GM12878 (cell line): ENCODE data around the gene CTSC. TPM values are rescaled to one million over a fixed set of nuclear protein-coding genes. Genes with fewer than 3 reads are reported as not detected.
A peak's percentile ranks its signal among the peaks of the same experiment; 100 is the strongest.

Source experiments
- BMI1 ChIP-seq: fragments of 450-650 bp; IDR thresholded peaks from 2 replicates; pipeline ENCODE4 v1.6.1; 2016; ENCODE audit warnings: mild to moderate bottlenecking, moderate library complexity, borderline replicate concordance
- CEBPB ChIP-seq, 2 experiments: fragments of 150-350 bp in 1 of 2; IDR thresholded peaks; 2 replicates each; pipeline ENCODE4 v1.6.1; 2012 to 2014; ENCODE audit warnings: low read depth in 2 of 2, low read length in 2 of 2, borderline replicate concordance in 1 of 2, inconsistent platforms in 1 of 2
- CREM ChIP-seq: IDR thresholded peaks from 2 replicates; pipeline ENCODE4 v1.6.1; 2014; ENCODE audit warnings: antibody characterized with exemption, low read depth
- ESRRA ChIP-seq: IDR thresholded peaks from 2 replicates; pipeline ENCODE4 v1.6.1; 2012; ENCODE audit warnings: mild to moderate bottlenecking, low read length, improper control_type of control experiment
- GATAD2B ChIP-seq: fragments of 450-650 bp; conservative IDR thresholded peaks from 2 replicates; pipeline ENCODE4 v1.6.1; 2017; ENCODE audit warnings: low read depth, mild to moderate bottlenecking, moderate library complexity
- HDGF ChIP-seq: fragments of 450-650 bp; IDR thresholded peaks from 2 replicates; pipeline ENCODE4 v1.6.1; 2016; ENCODE audit warnings: antibody characterized with exemption
- IRF4 ChIP-seq: IDR thresholded peaks from 2 replicates; pipeline ENCODE4 v1.6.1; 2011; ENCODE audit warnings: low read depth, low read length
- MYC ChIP-seq: IDR thresholded peaks from 2 replicates; pipeline ENCODE4 v1.6.1; 2011; ENCODE audit warnings: mild to moderate bottlenecking, low read length, moderate library complexity, inconsistent platforms; ENCODE audit not compliant: insufficient read depth, insufficient replicate concordance, insufficient read length, severe bottlenecking
- RB1 ChIP-seq: fragments of 450-650 bp; formaldehyde crosslinking; IDR thresholded peaks from 2 replicates; pipeline ENCODE4 v1.6.1; 2017; ENCODE audit warnings: mild to moderate bottlenecking, borderline replicate concordance
- RBBP5 ChIP-seq: fragments of 200-600 bp; sonication (generic); conservative IDR thresholded peaks from 2 replicates; pipeline ENCODE4 v1.6.1; 2016
- ZNF217 ChIP-seq: fragments of 450-650 bp; IDR thresholded peaks from 2 replicates; pipeline ENCODE4 v1.6.1; 2017; ENCODE audit warnings: antibody characterized with exemption, mild to moderate bottlenecking
- ZNF622 ChIP-seq: fragments of 450-650 bp; IDR thresholded peaks from 2 replicates; pipeline ENCODE4 v1.6.1; 2017; ENCODE audit warnings: mild to moderate bottlenecking, inconsistent platforms
- polyA plus RNA-seq, 11 experiments: library from polyadenylated mRNA; depleted of rRNA in 4 of 11; unstranded in 6 of 11; stranded (reverse) in 5 of 11; fragments of >200 nt; fragmentation: Nextera tagmentation in 4 of 11; fragmentation: Illumina TruSeq in 1 of 11; extraction: Ambion mirVana in 4 of 11; extraction: Trizol in 1 of 11; gene quantifications; 1 replicate in 1 of 11; 2 replicates in 10 of 11; pipeline versions ENCODE4 v1.2.1 to v1.2.3, GENCODE V29; 2011 to 2016; ENCODE audit warnings: inconsistent platforms in 2 of 11, missing spikeins in 2 of 11, low read depth in 1 of 11
- total RNA-seq, 4 experiments: library from RNA; depleted of rRNA in 3 of 4; stranded (reverse); fragments of >200 nt in 3 of 4; fragmentation: Illumina TruSeq in 1 of 4; extraction: Trizol in 1 of 4; gene quantifications; 2 replicates each; pipeline versions ENCODE4 v1.2.1 to v1.2.3, GENCODE V29; 2013 to 2021
- TF ChIP-seq, protein P1 (sequence below): IDR thresholded peaks from 2 replicates; pipeline ENCODE4 v1.6.1; 2012; ENCODE audit warnings: improper control_type of control experiment, low read depth, low read length; ENCODE audit not compliant: insufficient replicate concordance
- TF ChIP-seq, protein P2 (sequence below): fragments of 450-650 bp; IDR thresholded peaks from 2 replicates; pipeline ENCODE4 v1.6.1; 2016; ENCODE audit warnings: mild to moderate bottlenecking
- TF ChIP-seq, protein P3 (sequence below): fragments of 450-650 bp; conservative IDR thresholded peaks from 2 replicates; pipeline ENCODE4 v1.6.1; 2017; ENCODE audit warnings: mild to moderate bottlenecking, moderate library complexity
- TF ChIP-seq, protein P4 (sequence below): fragments of 450-650 bp; IDR thresholded peaks from 2 replicates; pipeline ENCODE4 v1.6.1; 2017; ENCODE audit warnings: antibody characterized with exemption, mild to moderate bottlenecking, moderate library complexity
- TF ChIP-seq, protein P5 (sequence below): fragments of 450-650 bp; IDR thresholded peaks from 2 replicates; pipeline ENCODE4 v1.6.1; 2017; ENCODE audit warnings: borderline replicate concordance

The CTSC gene
- total and polyA plus RNA-seq, 10 of the 15 experiments (the other 5 are each of a cell fraction or from before 2014, with no cell fraction given) = 289 to 1,123 (median 430) TPM

DNA sequence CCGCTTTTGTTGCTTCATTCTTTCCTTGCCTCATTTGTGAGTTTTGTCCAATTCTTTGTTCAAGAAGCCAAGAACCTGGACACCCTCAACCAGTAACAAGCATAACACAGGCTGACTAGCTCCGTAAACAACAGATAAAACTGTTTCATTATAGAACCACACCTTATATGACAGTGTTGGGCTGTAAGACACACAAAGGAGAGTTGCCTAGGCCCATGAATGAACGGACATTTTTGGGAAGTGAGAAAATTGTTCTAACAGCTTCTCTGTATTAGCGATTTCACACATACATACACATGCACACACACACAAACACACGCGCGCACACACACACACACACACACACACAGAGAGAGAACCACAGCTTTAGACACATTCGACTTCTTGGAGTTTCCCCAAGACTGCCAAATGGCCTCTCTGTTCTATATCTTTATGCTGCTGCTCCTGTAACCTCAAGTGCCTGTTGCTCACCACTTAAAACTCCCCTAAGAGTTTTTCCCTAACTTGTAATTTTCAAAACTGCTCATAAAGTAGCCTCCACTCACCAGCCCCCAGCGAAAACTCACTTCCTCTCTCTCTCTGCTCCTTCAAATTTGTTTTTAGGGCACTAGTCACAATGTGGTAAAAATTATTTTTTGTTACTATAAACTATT lies 35.9 kb downstream of the CTSC start (continued):
- TF ChIP-seq, protein P1, sequence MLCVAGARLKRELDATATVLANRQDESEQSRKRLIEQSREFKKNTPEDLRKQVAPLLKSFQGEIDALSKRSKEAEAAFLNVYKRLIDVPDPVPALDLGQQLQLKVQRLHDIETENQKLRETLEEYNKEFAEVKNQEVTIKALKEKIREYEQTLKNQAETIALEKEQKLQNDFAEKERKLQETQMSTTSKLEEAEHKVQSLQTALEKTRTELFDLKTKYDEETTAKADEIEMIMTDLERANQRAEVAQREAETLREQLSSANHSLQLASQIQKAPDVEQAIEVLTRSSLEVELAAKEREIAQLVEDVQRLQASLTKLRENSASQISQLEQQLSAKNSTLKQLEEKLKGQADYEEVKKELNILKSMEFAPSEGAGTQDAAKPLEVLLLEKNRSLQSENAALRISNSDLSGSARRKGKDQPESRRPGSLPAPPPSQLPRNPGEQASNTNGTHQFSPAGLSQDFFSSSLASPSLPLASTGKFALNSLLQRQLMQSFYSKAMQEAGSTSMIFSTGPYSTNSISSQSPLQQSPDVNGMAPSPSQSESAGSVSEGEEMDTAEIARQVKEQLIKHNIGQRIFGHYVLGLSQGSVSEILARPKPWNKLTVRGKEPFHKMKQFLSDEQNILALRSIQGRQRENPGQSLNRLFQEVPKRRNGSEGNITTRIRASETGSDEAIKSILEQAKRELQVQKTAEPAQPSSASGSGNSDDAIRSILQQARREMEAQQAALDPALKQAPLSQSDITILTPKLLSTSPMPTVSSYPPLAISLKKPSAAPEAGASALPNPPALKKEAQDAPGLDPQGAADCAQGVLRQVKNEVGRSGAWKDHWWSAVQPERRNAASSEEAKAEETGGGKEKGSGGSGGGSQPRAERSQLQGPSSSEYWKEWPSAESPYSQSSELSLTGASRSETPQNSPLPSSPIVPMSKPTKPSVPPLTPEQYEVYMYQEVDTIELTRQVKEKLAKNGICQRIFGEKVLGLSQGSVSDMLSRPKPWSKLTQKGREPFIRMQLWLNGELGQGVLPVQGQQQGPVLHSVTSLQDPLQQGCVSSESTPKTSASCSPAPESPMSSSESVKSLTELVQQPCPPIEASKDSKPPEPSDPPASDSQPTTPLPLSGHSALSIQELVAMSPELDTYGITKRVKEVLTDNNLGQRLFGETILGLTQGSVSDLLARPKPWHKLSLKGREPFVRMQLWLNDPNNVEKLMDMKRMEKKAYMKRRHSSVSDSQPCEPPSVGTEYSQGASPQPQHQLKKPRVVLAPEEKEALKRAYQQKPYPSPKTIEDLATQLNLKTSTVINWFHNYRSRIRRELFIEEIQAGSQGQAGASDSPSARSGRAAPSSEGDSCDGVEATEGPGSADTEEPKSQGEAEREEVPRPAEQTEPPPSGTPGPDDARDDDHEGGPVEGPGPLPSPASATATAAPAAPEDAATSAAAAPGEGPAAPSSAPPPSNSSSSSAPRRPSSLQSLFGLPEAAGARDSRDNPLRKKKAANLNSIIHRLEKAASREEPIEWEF = peak; percentile 56
- TF ChIP-seq CEBPB (IDR thresholded peaks at IDR 0.05; ENCODE audit: borderline replicate concordance in 1 of 2, low read depth in 2 of 2, low read length in 2 of 2) = no peak
- TF ChIP-seq IRF4 = peak; percentile 88
- TF ChIP-seq ESRRA = no peak
- TF ChIP-seq ZNF622 = no peak
- TF ChIP-seq GATAD2B = peak; percentile 86
- TF ChIP-seq RBBP5 = no peak
- TF ChIP-seq RB1 = peak; percentile 92; the same call in 1 of the 2 replicates
- TF ChIP-seq, protein P2, sequence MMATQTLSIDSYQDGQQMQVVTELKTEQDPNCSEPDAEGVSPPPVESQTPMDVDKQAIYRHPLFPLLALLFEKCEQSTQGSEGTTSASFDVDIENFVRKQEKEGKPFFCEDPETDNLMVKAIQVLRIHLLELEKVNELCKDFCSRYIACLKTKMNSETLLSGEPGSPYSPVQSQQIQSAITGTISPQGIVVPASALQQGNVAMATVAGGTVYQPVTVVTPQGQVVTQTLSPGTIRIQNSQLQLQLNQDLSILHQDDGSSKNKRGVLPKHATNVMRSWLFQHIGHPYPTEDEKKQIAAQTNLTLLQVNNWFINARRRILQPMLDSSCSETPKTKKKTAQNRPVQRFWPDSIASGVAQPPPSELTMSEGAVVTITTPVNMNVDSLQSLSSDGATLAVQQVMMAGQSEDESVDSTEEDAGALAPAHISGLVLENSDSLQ = peak; percentile 35
- no peak for TF ChIP-seq MYC
- TF ChIP-seq ZNF217 = peak; percentile 93; the same call in 1 of the 2 replicates
- TF ChIP-seq, protein P3, sequence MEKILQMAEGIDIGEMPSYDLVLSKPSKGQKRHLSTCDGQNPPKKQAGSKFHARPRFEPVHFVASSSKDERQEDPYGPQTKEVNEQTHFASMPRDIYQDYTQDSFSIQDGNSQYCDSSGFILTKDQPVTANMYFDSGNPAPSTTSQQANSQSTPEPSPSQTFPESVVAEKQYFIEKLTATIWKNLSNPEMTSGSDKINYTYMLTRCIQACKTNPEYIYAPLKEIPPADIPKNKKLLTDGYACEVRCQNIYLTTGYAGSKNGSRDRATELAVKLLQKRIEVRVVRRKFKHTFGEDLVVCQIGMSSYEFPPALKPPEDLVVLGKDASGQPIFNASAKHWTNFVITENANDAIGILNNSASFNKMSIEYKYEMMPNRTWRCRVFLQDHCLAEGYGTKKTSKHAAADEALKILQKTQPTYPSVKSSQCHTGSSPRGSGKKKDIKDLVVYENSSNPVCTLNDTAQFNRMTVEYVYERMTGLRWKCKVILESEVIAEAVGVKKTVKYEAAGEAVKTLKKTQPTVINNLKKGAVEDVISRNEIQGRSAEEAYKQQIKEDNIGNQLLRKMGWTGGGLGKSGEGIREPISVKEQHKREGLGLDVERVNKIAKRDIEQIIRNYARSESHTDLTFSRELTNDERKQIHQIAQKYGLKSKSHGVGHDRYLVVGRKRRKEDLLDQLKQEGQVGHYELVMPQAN = peak; percentile 65
- TF ChIP-seq, protein P4, sequence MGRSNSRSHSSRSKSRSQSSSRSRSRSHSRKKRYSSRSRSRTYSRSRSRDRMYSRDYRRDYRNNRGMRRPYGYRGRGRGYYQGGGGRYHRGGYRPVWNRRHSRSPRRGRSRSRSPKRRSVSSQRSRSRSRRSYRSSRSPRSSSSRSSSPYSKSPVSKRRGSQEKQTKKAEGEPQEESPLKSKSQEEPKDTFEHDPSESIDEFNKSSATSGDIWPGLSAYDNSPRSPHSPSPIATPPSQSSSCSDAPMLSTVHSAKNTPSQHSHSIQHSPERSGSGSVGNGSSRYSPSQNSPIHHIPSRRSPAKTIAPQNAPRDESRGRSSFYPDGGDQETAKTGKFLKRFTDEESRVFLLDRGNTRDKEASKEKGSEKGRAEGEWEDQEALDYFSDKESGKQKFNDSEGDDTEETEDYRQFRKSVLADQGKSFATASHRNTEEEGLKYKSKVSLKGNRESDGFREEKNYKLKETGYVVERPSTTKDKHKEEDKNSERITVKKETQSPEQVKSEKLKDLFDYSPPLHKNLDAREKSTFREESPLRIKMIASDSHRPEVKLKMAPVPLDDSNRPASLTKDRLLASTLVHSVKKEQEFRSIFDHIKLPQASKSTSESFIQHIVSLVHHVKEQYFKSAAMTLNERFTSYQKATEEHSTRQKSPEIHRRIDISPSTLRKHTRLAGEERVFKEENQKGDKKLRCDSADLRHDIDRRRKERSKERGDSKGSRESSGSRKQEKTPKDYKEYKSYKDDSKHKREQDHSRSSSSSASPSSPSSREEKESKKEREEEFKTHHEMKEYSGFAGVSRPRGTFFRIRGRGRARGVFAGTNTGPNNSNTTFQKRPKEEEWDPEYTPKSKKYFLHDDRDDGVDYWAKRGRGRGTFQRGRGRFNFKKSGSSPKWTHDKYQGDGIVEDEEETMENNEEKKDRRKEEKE = no peak
- TF ChIP-seq, protein P5, sequence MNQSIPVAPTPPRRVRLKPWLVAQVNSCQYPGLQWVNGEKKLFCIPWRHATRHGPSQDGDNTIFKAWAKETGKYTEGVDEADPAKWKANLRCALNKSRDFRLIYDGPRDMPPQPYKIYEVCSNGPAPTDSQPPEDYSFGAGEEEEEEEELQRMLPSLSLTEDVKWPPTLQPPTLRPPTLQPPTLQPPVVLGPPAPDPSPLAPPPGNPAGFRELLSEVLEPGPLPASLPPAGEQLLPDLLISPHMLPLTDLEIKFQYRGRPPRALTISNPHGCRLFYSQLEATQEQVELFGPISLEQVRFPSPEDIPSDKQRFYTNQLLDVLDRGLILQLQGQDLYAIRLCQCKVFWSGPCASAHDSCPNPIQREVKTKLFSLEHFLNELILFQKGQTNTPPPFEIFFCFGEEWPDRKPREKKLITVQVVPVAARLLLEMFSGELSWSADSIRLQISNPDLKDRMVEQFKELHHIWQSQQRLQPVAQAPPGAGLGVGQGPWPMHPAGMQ = no peak
- peak; percentile 89 for TF ChIP-seq CREM
- peak; percentile 16; the same call in 1 of the 2 replicates for TF ChIP-seq HDGF
- TF ChIP-seq BMI1 = peak; percentile 85
